HFFc6 (cell line): ENCODE measurements around the gene CFL1. TPM values are rescaled to one million over a fixed set of nuclear protein-coding genes. Genes with fewer than 3 reads are reported as not detected.

Experiments used
- DNase-seq: peaks from one replicate; pipeline ENCODE4 v3.0.0-alpha.2; 2018
- H3K27ac Mint-ChIP-seq: 2 replicates; pipeline ENCODE4 v1.8.0; 2020; ENCODE audit warnings: mild to moderate bottlenecking, mixed read lengths
- H3K27me3 Mint-ChIP-seq: 2 replicates; pipeline ENCODE4 v1.8.0; 2021; ENCODE audit warnings: mild to moderate bottlenecking, moderate library complexity, mixed read lengths; ENCODE audit not compliant: insufficient read depth
- H3K36me3 Mint-ChIP-seq: 2 replicates; pipeline ENCODE4 v1.8.0; 2021; ENCODE audit warnings: low read depth, mixed read lengths
- H3K4me1 Mint-ChIP-seq: 2 replicates; pipeline ENCODE4 v1.8.0; 2020; ENCODE audit warnings: low read depth, mixed read lengths
- H3K4me3 Mint-ChIP-seq: 2 replicates; pipeline ENCODE4 v1.8.0; 2020; ENCODE audit warnings: mild to moderate bottlenecking, moderate library complexity, mixed read lengths
- H3K9me3 Mint-ChIP-seq: 2 replicates; pipeline ENCODE4 v1.8.0; 2020; ENCODE audit warnings: mild to moderate bottlenecking, mixed read lengths
- CTCF ChIP-seq: fragments of 200-600 bp; sonication (generic); IDR thresholded peaks from 2 replicates; pipeline ENCODE4 v1.5.0; 2021; ENCODE audit warnings: antibody characterized with exemption, mild to moderate bottlenecking
- total RNA-seq, 6 experiments: library from RNA; stranded (reverse); fragmentation: NEBNext Ultra II Directional; extraction: Animal tissue kit (Norgen Biotek cat#: 25700); gene quantifications; 2 replicates in 1 of 6; 3 replicates in 5 of 6; pipeline ENCODE4 v1.2.3, GENCODE V29; 2021

CFL1 gene
- total RNA-seq, 6 experiments from 2014 or later: 2,002 to 2,288 (median 2,238) TPM

- H3K9me3 Mint-ChIP-seq: peaks cover 18% of the 10 kb centered on the region
- DNase-seq: no peak
- peaks cover 79% of the 10 kb centered on the region for H3K27me3 Mint-ChIP-seq
- peaks cover 65% of the 10 kb centered on the region for H3K4me1 Mint-ChIP-seq
- peak overlapping the region; percentile 99 for H3K27ac Mint-ChIP-seq
- TF ChIP-seq CTCF: no peak
- H3K36me3 Mint-ChIP-seq: peaks cover 59% of the 10 kb centered on the region
- H3K4me3 Mint-ChIP-seq: peak overlapping the region; percentile 97
Observed at GRCh38 chr11:65896034-65896999, 38.3 kb upstream of the CFL1 start.

- H3K4me1 Mint-ChIP-seq: peaks cover 57% of the 10 kb centered on the region
- TF ChIP-seq CTCF: no peak
- H3K4me3 Mint-ChIP-seq: peak overlapping the region; percentile 97
- H3K27me3 Mint-ChIP-seq: peaks cover 85% of the 10 kb centered on the region
- peak overlapping the region; percentile 99 for H3K27ac Mint-ChIP-seq
- H3K9me3 Mint-ChIP-seq: peaks cover 18% of the 10 kb centered on the region
- H3K36me3 Mint-ChIP-seq: peaks cover 59% of the 10 kb centered on the region
- DNase-seq: no peak
Observed at GRCh38 chr11:65895482-65895981, 37.6 kb upstream of the CFL1 start.

GRCh38 chr11:65894034-65894591 is 36.1 kb upstream of the CFL1 start:
- Mint-ChIP-seq H3K36me3 (peaks cover 64% of the 10 kb centered on the region), H3K27me3 (peaks cover 93% of the 10 kb centered on the region), H3K4me3 (peak overlapping the region; percentile 97), H3K9me3 (peaks cover 25% of the 10 kb centered on the region), H3K4me1 (peaks cover 70% of the 10 kb centered on the region), H3K27ac (peak overlapping the region; percentile 99)
- DNase-seq: no peak
- TF ChIP-seq CTCF: 0 out of 2 replicates have a peak, but pooled peaks have one; percentile 18

GRCh38 chr11:65892661-65893317 is 34.8 kb upstream of the CFL1 start:
- no peak for DNase-seq
- Mint-ChIP-seq H3K27me3 (peaks cover 95% of the 10 kb centered on the region), H3K4me1 (peaks cover 76% of the 10 kb centered on the region), H3K36me3 (peaks cover 54% of the 10 kb centered on the region), H3K9me3 (peaks cover 30% of the 10 kb centered on the region), H3K4me3 (peak overlapping the region; percentile 97), H3K27ac (peak overlapping the region; percentile 99)
- no peak for TF ChIP-seq CTCF

- peak overlapping the region; percentile 99 for H3K27ac Mint-ChIP-seq
- H3K9me3 Mint-ChIP-seq: peaks cover 25% of the 10 kb centered on the region
- peak overlapping the region; percentile 97 for H3K4me3 Mint-ChIP-seq
- H3K27me3 Mint-ChIP-seq: peaks cover 95% of the 10 kb centered on the region
- 0 out of 2 replicates have a peak, but pooled peaks have one; percentile 11 for TF ChIP-seq CTCF
- H3K4me1 Mint-ChIP-seq: peaks cover 76% of the 10 kb centered on the region
- H3K36me3 Mint-ChIP-seq: peaks cover 48% of the 10 kb centered on the region
- DNase-seq: peak; percentile 35
Observed at GRCh38 chr11:65892137-65892540, 34.2 kb upstream of the CFL1 start.
